Caco-2 (cell line): ENCODE data around the gene NBAS. TPM values are rescaled to one million over a fixed set of nuclear protein-coding genes. Genes with fewer than 3 reads are reported as not detected.

Experiments
- BruUV-seq: library from RNA; stranded (reverse); fragments of 400-500 nt; replicated peaks from 2 replicates; lab custom pipeline; 2021; lab: Mats Ljungman, UMichigan
- CTCF ChIA-PET: fragments of 300-600 bp; sonication (Branson Sonifier 250); formaldehyde crosslinking; loops from one replicate; lab custom pipeline; 2022; ENCODE audit warnings: antibody characterized with exemption; lab: Charles Lee
- POLR2A ChIA-PET: fragments of 300-600 bp; sonication (Branson Sonifier 250); formaldehyde crosslinking; loops from one replicate; lab custom pipeline; 2022; ENCODE audit warnings: antibody characterized with exemption; lab: Charles Lee
- DNase-seq, 2 experiments: peaks; one replicate each; pipeline versions ENCODE4 v3.0.0 to v3.0.0-alpha.2; 2020 to 2022
- H3K27me3 ChIP-seq: replicated peaks from 2 replicates; pipeline ENCODE4 v1.6.0; 2011; ENCODE audit warnings: low read length; ENCODE audit not compliant: control insufficient read depth, insufficient read depth
- H3K36me3 ChIP-seq: 2 replicates; pipeline ENCODE4 v1.5.1; 2011; ENCODE audit warnings: low read length; ENCODE audit not compliant: control insufficient read depth, insufficient read depth
- H3K4me1 ChIP-seq: fragments of 250-450 bp; sonication (Bioruptor Pico); 2 replicates; pipeline ENCODE4 v1.5.1; 2020; ENCODE audit warnings: mild to moderate bottlenecking
- H3K4me3 ChIP-seq: 2 replicates; pipeline ENCODE4 v1.5.1; 2011; ENCODE audit warnings: low read depth, mild to moderate bottlenecking, control low read depth, low read length
- H3K9me3 ChIP-seq: fragments of 250-450 bp; sonication (Bioruptor Pico); 2 replicates; pipeline ENCODE4 v1.5.1; 2020; ENCODE audit warnings: mild to moderate bottlenecking, moderate library complexity
- H3K27ac Mint-ChIP-seq: one replicate; pipeline ENCODE4 v1.8.0; 2022; ENCODE audit warnings: mixed read lengths; ENCODE audit not compliant: unreplicated experiment
- H3K27me3 Mint-ChIP-seq: one replicate; pipeline ENCODE4 v1.8.0; 2022; ENCODE audit warnings: mixed read lengths; ENCODE audit not compliant: insufficient read depth, unreplicated experiment
- H3K36me3 Mint-ChIP-seq: one replicate; pipeline ENCODE4 v1.8.0; 2022; ENCODE audit warnings: mild to moderate bottlenecking, mixed read lengths; ENCODE audit not compliant: insufficient read depth, unreplicated experiment
- H3K4me1 Mint-ChIP-seq: one replicate; pipeline ENCODE4 v1.8.0; 2022; ENCODE audit warnings: low read depth, mixed read lengths; ENCODE audit not compliant: unreplicated experiment
- H3K4me3 Mint-ChIP-seq: one replicate; pipeline ENCODE4 v1.8.0; 2022; ENCODE audit warnings: mild to moderate bottlenecking, moderate library complexity, mixed read lengths; ENCODE audit not compliant: unreplicated experiment
- H3K9me3 Mint-ChIP-seq: one replicate; pipeline ENCODE4 v1.8.0; 2022; ENCODE audit warnings: mixed read lengths; ENCODE audit not compliant: unreplicated experiment
- CTCF ChIP-seq, 2 experiments: fragments of 200-600 bp in 1 of 2; IDR thresholded peaks; 1 replicate in 1 of 2; 2 replicates in 1 of 2; pipeline versions ENCODE4 v1.5.1 to v1.8.0; 2011 to 2022; ENCODE audit warnings: antibody characterized with exemption in 1 of 2, control low read depth in 1 of 2, inconsistent platforms in 1 of 2, low read depth in 1 of 2, low read length in 1 of 2, mild to moderate bottlenecking in 1 of 2, moderate library complexity in 1 of 2; ENCODE audit not compliant: insufficient read depth in 1 of 2, severe bottlenecking in 1 of 2, unreplicated experiment in 1 of 2
- intact Hi-C: fragments of 100-400 bp; cut with micrococcal nuclease; formaldehyde crosslinking; loops from one replicate; pipeline ENCODE4 v1.10.0; 2022; ENCODE audit not compliant: unreplicated experiment
- total RNA-seq: library from RNA; stranded (reverse); gene quantifications from 2 replicates; pipeline ENCODE4 v1.2.3, GENCODE V29; 2022

The NBAS gene
- total RNA-seq, 1 experiment from 2014 or later: 31.1 TPM

GRCh38 chr2:15122915-15123314 lies 438.2 kb downstream of the NBAS start:
- H3K4me3 ChIP-seq: no peak overlapping the region
- 0 out of 2 replicates have a peak, but pooled peaks cover 3% of the 10 kb centered on the region for H3K4me1 ChIP-seq
- Mint-ChIP-seq H3K27ac (no peak overlapping the region), H3K27me3 (no peaks in the 10 kb centered on the region), H3K4me3 (no peak overlapping the region), H3K36me3 (no peaks in the 10 kb centered on the region), H3K4me1 (peaks cover 15% of the 10 kb centered on the region), H3K9me3 (peaks cover 11% of the 10 kb centered on the region)
- no TSS peak for BruUV-seq
- H3K9me3 ChIP-seq: peaks cover 14% of the 10 kb centered on the region
- no peaks in the 10 kb centered on the region for H3K36me3 ChIP-seq
- no peaks in the 10 kb centered on the region for H3K27me3 ChIP-seq
- intact Hi-C loops: no loop called here
- no peak for TF ChIP-seq CTCF (IDR thresholded peaks at IDR 0.05; ENCODE audit: insufficient read depth in 1 of 2, low read depth in 1 of 2, low read length in 1 of 2, severe bottlenecking in 1 of 2, unreplicated experiment in 1 of 2)
- ChIA-PET POLR2A (no interaction called here), CTCF (no interaction called here)
- no peak for DNase-seq

- 0 out of 2 replicates have a peak, but pooled peaks cover 3% of the 10 kb centered on the region for H3K4me1 ChIP-seq
- intact Hi-C loops: no loop called here
- DNase-seq: no peak
- H3K9me3 Mint-ChIP-seq: peaks cover 20% of the 10 kb centered on the region
- no peaks in the 10 kb centered on the region for H3K36me3 ChIP-seq
- CTCF ChIA-PET: no interaction called here
- peaks cover 8% of the 10 kb centered on the region; the same call in 1 of the 2 replicates for H3K9me3 ChIP-seq
- TF ChIP-seq CTCF (IDR thresholded peaks at IDR 0.05; ENCODE audit: insufficient read depth in 1 of 2, low read depth in 1 of 2, low read length in 1 of 2, severe bottlenecking in 1 of 2, unreplicated experiment in 1 of 2): no peak
- no peak overlapping the region for H3K27ac Mint-ChIP-seq
- no TSS peak for BruUV-seq
- POLR2A ChIA-PET: no interaction called here
- H3K4me1 Mint-ChIP-seq: peaks cover 15% of the 10 kb centered on the region
- H3K27me3 Mint-ChIP-seq: no peaks in the 10 kb centered on the region
- H3K36me3 Mint-ChIP-seq: no peaks in the 10 kb centered on the region
- H3K27me3 ChIP-seq: no peaks in the 10 kb centered on the region
- no peak overlapping the region for H3K4me3 ChIP-seq
- no peak overlapping the region for H3K4me3 Mint-ChIP-seq
Measured at GRCh38 chr2:15120631-15121030, 440.5 kb downstream of the NBAS start.

- no peak overlapping the region for H3K27ac Mint-ChIP-seq
- 0 out of 2 replicates have a peak, but pooled peaks cover 3% of the 10 kb centered on the region for H3K4me1 ChIP-seq
- no peaks in the 10 kb centered on the region for H3K27me3 Mint-ChIP-seq
- TF ChIP-seq CTCF (IDR thresholded peaks at IDR 0.05; ENCODE audit: insufficient read depth in 1 of 2, low read depth in 1 of 2, low read length in 1 of 2, severe bottlenecking in 1 of 2, unreplicated experiment in 1 of 2): no peak
- H3K36me3 ChIP-seq: no peaks in the 10 kb centered on the region
- no peaks in the 10 kb centered on the region for H3K36me3 Mint-ChIP-seq
- intact Hi-C loops: no loop called here
- H3K4me3 Mint-ChIP-seq: no peak overlapping the region
- peaks cover 15% of the 10 kb centered on the region for H3K4me1 Mint-ChIP-seq
- no peaks in the 10 kb centered on the region for H3K27me3 ChIP-seq
- no TSS peak for BruUV-seq
- ChIA-PET POLR2A (no interaction called here), CTCF (no interaction called here)
- H3K4me3 ChIP-seq: no peak overlapping the region
- H3K9me3 Mint-ChIP-seq: peaks cover 11% of the 10 kb centered on the region
- no peak for DNase-seq
- H3K9me3 ChIP-seq: peaks cover 7% of the 10 kb centered on the region; the same call in 1 of the 2 replicates
Measured at GRCh38 chr2:15119722-15120175, 441.4 kb downstream of the NBAS start.
